ENCODE results near the gene PABPN1.

PABPN1 gene

DNA sequence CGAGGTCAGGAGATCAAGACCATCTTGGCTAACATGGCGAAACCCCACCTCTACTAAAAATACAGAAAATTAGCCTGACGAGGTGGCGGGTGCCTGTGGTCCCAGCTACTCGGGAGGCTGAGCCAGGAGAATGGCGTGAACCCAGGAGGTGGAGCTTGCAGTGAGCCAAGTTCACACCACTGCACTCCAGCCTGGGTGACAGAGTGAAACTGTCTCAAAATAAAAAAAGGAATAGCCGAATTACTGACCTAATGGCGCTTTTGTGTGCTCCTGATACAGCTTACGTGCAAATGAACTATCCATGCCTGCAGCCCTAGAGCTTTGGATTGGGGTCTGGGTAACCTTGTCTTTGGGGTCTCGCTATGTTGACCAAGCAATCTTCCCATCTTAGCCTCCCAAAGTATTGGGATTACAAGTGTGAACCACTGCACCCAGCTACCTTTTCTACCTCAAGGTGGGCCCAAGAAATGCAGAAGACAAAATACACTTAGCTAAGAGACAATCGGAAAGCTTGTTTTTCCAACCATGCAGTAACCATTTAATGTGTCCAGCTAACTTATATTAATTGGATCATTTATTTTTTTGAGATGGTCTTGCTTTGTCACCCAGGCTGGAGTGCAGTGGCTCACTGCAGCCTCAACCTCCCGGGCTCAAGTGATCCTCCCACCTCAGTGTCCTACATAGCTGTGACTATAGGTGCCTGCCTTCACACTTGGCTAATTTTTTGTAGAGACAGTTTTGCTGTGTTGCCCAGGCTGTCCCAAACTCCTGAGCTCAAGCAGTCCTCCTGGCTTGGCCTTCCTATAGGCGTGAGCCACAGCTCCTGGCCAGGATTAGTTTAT is 5.5 kb downstream of the PABPN1 start:
- H3K4me2 ChIP-seq (ENCODE audit: low read length), result no peak overlapping the region
- peaks cover 41% of the 10 kb centered on the region for H3K36me3 ChIP-seq (ENCODE audit: insufficient read depth, low read length)
- no peaks in the 10 kb centered on the region for H3K27me3 ChIP-seq (ENCODE audit: insufficient read depth, low read length)
- no peaks in the 10 kb centered on the region for H3K9me2 ChIP-seq (ENCODE audit: low read depth, low read length)
- H3K27ac ChIP-seq (ENCODE audit: low read depth, low read length, poor library complexity, severe bottlenecking), result no peak overlapping the region
- no peaks in the 10 kb centered on the region for H3K9me3 ChIP-seq (ENCODE audit: low read length)
- no peaks in the 10 kb centered on the region for H4K20me1 ChIP-seq (ENCODE audit: insufficient read depth, low read length)
- no peak overlapping the region for H3K9ac ChIP-seq (ENCODE audit: low read length)
- TF ChIP-seq CTCF (IDR thresholded peaks at IDR 0.05; ENCODE audit: low read length) (no peak), EZH2 (IDR thresholded peaks at IDR 0.05; ENCODE audit: borderline replicate concordance, low read length) (no peak)
- H3K4me1 ChIP-seq (ENCODE audit: insufficient read depth, low read length, severe bottlenecking), result peaks cover 12% of the 10 kb centered on the region
- no peaks in the 10 kb centered on the region for H3F3A ChIP-seq (ENCODE audit: insufficient read depth, low read length)
- peaks cover 12% of the 10 kb centered on the region for H3K79me2 ChIP-seq (ENCODE audit: insufficient read depth, low read length)
- H3K4me3 ChIP-seq (ENCODE audit: low read depth, low read length, poor library complexity, severe bottlenecking), result no peak overlapping the region
- H2AFZ ChIP-seq (ENCODE audit: low read length), result no peak overlapping the region

GRCh38 chr14:23327947-23328744 is 6.9 kb downstream of the PABPN1 start:
- Histone ChIP-seq H3K9me2 (ENCODE audit: low read depth, low read length) (no peaks in the 10 kb centered on the region), H3K9ac (ENCODE audit: low read length) (no peak overlapping the region), H3K4me2 (ENCODE audit: low read length) (no peak overlapping the region), H4K20me1 (ENCODE audit: insufficient read depth, low read length) (no peaks in the 10 kb centered on the region), H3F3A (ENCODE audit: insufficient read depth, low read length) (no peaks in the 10 kb centered on the region), H3K4me1 (ENCODE audit: insufficient read depth, low read length, severe bottlenecking) (peaks cover 2% of the 10 kb centered on the region), H2AFZ (ENCODE audit: low read length) (no peak overlapping the region), H3K27ac (ENCODE audit: low read depth, low read length, poor library complexity, severe bottlenecking) (no peak overlapping the region), H3K4me3 (ENCODE audit: low read depth, low read length, poor library complexity, severe bottlenecking) (no peak overlapping the region), H3K9me3 (ENCODE audit: low read length) (no peaks in the 10 kb centered on the region), H3K27me3 (ENCODE audit: insufficient read depth, low read length) (no peaks in the 10 kb centered on the region), H3K79me2 (ENCODE audit: insufficient read depth, low read length) (no peaks in the 10 kb centered on the region), H3K36me3 (ENCODE audit: insufficient read depth, low read length) (peaks cover 35% of the 10 kb centered on the region)
- TF ChIP-seq EZH2 (IDR thresholded peaks at IDR 0.05; ENCODE audit: borderline replicate concordance, low read length) (no peak), CTCF (IDR thresholded peaks at IDR 0.05; ENCODE audit: low read length) (peak; percentile 85)

- H3K36me3 ChIP-seq (ENCODE audit: insufficient read depth, low read length), result no peaks in the 10 kb centered on the region
Observed at GRCh38 chr14:23335623-23336022, 14.4 kb downstream of the PABPN1 start.

More at GRCh38 chr14:23335623-23336022, 14.4 kb downstream of the PABPN1 start:
- Histone ChIP-seq H3K27me3 (ENCODE audit: insufficient read depth, low read length) (no peaks in the 10 kb centered on the region), H4K20me1 (ENCODE audit: insufficient read depth, low read length) (no peaks in the 10 kb centered on the region), H3K4me1 (ENCODE audit: insufficient read depth, low read length, severe bottlenecking) (no peaks in the 10 kb centered on the region), H3K4me3 (ENCODE audit: low read depth, low read length, poor library complexity, severe bottlenecking) (no peak overlapping the region), H3K4me2 (ENCODE audit: low read length) (no peak overlapping the region), H2AFZ (ENCODE audit: low read length) (no peak overlapping the region), H3K9me2 (ENCODE audit: low read depth, low read length) (no peaks in the 10 kb centered on the region), H3K9me3 (ENCODE audit: low read length) (peaks cover 9% of the 10 kb centered on the region), H3K27ac (ENCODE audit: low read depth, low read length, poor library complexity, severe bottlenecking) (no peak overlapping the region), H3K9ac (ENCODE audit: low read length) (no peak overlapping the region), H3K79me2 (ENCODE audit: insufficient read depth, low read length) (no peaks in the 10 kb centered on the region), H3F3A (ENCODE audit: insufficient read depth, low read length) (no peaks in the 10 kb centered on the region)
- TF ChIP-seq EZH2 (IDR thresholded peaks at IDR 0.05; ENCODE audit: borderline replicate concordance, low read length), result no peak

Data from OCI-LY1 (cell line).